GM19395 (cell line): ENCODE results near the gene KMT2A.
A peak's percentile ranks its signal among the peaks of the same experiment; 100 is the strongest.
"Not testable (repeated sequence)": the region's sequence is repeated elsewhere in the genome, so short reads cannot be mapped to it uniquely, and the experiment has no call there.

Source experiments
- ATAC-seq: cut with Tn5 transposase; IDR thresholded peaks from one replicate; pipeline ENCODE4 v1.9.1; 2021; ENCODE audit warnings: mild to moderate bottlenecking, moderate library complexity; ENCODE audit not compliant: unreplicated experiment

Gene KMT2A

DNA sequence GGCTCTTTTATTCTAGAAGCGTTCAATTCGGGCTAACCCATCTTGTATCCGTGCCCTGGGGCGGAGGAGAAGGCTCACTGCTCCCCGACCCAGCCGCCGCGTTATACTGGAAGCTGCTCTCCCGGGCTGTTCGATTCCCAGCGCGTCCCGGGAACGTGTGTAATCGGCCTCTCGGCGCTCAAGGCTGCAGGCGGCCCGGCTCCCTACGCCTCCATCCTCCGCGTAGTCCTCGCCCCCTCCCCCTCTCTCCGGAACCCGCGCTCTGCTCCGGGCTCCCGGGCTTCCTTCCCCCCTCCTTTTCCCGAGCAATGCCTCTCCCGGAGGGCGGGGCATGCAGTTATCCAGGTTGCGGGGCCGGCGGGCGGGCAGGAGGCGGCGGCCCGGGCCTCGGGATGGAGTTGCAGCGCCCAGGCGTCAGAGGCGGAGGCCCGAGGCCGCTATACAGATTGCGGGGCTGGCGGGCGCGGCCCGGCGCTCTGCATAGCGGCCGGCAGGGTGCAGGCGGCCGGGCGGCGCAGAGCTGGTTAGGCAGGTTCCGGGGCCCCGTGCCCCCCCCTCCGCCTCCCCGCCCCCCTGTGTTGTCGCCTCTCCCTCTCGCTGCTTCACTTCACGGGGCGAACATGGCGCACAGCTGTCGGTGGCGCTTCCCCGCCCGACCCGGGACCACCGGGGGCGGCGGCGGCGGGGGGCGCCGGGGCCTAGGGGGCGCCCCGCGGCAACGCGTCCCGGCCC is at the start of gene KMT2A:
TSS of gene KMT2A (plus strand) at position 600 of the 732 bp plus-strand sequence. CDS start at position 621, 21 bp downstream.
- peak; percentile 42 for ATAC-seq

DNA sequence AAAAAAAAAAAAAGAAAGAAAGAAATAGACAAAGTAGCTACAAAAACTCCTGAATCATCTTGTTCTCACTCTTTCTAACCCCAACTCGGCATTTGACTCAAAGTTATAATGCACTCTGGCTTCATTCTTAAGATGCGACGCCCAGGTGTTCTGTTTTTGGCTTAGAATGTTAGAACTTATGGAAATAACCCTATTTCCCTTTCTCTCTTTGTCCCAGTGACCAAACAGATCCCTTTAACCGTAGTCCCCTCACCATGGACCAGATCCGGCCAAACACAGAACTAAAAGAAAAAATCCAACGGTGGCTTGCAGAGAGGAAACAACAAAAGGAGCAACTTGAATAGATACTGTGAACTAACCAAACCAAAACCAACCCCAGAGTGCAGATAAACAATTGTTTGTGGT is 40.2 kb upstream of the KMT2A start:
- ATAC-seq, result no peak

DNA sequence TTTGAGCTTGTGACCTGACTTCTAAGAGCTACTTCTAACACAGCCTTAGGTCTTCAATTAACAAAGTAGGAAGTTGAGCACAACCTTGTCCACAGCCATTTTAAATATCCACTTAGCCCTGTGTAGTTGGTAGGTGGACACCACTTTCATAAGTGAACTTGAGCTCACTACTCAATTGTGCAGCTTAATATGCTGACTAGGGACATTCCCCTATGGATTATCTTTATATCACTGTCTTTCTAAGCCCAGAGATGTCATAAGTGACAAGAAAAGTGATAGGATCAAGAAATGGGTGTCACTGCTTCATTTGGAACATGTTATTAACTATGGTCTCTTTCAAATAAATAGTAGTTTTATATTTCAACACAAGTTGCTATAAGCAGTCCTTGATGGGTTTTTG is 38.8 kb upstream of the KMT2A start:
- ATAC-seq, result no peak

DNA sequence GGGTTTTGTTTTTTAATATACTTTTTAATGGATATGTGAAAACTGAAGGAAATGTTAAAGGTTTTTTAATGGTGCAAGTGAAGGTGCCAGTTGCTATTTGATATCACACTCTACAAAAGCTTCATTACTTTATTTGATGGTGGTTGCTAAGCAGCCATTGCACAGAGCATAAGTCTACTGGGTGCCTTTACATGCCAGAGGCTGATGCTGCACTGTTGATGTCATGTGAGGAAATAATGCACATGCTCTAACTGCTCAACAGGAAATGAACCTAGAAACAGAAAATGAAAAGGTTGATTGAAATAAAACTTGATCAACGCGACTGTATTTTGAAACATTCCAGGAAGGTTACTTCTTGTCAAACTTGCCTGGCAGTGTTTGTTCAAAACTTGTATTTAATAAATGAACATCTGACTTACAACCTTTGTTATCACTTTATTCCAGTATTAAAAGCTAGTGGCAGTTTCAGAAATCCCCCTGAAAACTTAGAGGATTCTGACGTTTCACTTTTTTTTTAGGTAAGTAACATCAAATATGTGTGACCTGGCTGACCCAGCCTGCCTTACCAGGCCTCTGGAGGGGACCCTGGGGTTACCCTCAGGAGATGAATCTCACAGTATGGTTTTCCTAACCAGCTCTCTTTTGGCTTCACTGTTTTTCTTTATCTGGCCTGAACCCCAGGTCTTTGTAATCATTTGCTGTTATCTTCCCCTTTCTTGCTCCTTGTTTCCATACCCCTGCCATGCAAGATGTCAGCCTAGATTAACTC is 37.3 kb upstream of the KMT2A start:
- ATAC-seq, result no peak

- ATAC-seq, result peak; percentile 64
Observed at GRCh38 chr11:118401151-118401879, 35.0 kb upstream of the KMT2A start, which contains the start of gene ATP5MG. TSS of gene ATP5MG (plus strand) at chr11:118401606. CDS start at chr11:118401666, 60 bp downstream.

DNA sequence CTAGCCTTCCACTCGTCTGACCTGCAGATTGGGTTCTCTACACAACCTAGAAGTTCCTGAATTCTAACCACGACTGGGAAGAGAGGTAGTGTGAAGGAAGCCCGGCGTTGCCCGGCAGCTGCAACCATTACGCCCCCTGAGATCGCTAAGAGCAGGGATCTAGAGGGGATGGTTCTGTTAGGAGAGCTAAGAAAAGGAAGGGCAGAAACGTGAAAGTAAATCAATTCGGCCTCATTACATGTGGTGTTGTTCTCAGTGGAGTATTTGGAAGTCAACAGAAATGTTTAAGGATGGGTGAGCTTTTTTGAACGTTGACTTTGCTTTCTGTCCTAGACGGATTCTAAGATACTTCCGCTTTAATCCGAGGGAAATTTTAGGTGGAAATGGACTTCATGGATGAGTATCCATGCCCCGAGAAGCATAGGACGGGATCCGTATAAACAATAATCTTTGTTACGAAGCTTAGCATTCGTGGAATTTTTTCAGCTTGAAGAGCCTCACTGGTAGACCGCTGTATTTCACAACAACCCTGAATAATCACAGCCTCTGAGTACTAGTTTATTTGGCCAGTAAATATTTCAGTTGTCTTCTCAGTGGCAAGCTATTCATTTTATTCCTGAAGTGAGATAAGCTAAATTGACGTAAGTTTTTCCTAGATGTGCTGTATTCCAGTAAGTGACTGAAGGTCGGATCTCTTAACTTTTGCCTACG is 34.3 kb upstream of the KMT2A start:
- ATAC-seq, result peak; percentile 22

GRCh38 chr11:118402594-118402993 is 33.7 kb upstream of the KMT2A start:
- not testable (repeated sequence) for ATAC-seq

- no peak for ATAC-seq
Observed at GRCh38 chr11:118406599-118407166, 29.6 kb upstream of the KMT2A start.

DNA sequence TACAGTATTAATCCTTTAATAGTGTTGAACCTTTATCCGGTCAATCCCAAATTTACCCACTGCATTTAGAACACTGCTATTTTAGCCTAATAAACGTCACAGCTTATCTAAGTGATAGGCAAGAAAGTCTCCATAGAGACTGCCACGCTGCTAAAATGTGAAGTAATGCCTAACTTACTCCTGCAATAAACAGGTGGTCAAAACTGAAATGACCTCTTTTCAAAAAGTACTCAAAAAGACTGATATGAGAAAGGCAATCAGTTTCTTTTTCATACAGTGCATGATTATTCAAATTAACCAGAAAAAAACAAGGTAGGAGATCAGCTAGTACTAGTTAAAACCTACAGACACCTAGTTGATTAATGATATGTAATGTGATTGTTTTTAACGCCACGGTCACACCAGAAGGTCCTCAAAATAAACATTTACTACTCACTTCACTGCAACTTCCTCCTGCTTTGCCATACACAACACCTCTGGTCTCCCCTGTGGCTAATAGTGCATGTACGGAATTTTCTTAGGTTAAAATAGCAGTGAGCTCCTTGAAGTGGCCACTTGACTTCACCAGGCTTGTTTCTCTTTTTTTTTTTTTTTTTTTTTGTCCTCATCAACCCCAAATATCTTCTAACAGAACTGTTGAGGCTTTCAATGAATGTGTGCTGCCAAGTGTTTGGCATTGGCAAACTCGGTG is 26.1 kb upstream of the KMT2A start:
- no peak for ATAC-seq

DNA sequence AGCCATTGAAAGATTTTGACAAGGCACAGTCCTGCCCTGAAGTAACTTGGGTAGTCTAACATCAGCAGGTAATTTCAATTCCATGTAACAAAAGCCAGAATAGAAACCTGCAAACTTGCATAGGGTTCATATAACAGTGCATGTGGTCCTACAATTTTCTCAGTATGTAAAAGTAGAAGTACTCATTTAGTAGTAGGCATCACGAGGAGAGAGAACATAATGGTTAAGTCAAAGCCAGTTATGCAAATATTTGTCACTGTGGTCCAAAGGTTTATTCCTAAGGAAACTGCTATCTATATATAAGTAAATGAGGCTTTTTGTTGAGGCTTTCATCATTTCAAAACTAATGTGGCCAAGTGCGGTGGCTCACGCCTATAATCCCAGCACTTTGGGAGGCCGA is 24.8 kb upstream of the KMT2A start:
- no peak for ATAC-seq

DNA sequence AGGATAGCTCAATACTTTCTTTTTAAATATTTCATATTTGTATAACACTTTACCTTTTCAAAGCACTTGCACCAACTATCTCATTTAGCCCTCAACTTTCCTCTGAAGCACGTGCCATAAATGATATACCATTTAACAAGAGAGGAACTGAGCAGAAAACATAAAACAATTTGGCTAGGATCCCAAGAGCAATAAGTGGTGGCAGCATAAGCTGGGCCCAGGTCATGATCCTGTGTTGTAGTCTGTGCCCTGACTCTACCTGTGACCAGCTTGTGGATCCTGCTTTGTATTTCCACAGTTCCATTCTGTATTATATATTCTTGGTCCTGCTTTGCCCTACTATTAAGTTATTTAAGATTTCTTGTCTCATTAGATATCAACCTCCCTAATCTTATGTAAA is 23.4 kb upstream of the KMT2A start:
- no peak for ATAC-seq

DNA sequence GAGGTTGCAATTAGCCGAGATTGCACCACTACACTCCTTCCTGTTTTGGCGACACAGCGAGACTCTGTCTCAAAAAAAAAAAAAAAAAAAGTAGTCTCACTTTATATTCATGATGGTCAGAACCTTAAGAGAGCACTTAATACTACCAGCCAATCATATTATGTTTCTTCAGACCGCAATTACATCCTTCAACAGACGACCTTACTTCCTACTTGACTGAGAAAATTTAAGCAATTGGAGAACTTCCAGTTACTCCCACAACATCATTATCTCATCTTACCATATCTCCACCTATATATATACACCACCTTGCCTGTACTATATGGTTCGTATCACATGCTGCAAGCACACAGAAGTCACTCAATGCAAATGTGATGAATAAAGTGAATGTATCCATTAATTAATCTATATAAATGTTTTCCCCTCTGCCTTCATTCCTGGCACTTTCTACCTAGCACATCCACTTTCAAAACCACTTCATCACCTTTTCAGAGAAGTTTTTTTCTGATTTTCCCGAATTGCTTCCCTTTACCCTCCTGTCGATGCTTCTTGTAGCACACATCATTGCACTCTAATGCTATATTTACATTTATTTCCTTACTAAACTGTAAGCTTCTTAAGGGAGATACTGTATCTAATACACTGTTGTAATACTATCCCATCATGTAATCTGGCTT is 21.1 kb upstream of the KMT2A start:
- ATAC-seq, result no peak

- no peak for ATAC-seq
Observed at GRCh38 chr11:118415739-118416068, 20.6 kb upstream of the KMT2A start.

DNA sequence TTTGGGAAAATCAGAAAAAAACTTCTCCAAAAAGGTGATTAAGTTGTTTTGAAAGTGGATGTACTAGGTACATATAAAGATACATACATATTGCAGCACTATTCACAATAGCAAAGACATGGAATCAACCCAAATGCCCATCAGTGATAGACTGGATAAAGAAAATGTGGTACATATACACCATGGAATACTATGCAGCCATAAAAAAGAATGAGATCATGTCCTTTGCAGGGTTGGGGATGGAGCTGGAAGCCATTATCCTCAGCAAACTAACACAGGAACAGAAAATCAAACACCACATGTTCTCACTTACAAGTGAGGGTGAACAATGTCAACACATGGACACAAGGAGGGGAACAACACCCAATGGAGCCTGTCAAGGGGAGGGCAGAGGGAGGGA is 19.4 kb upstream of the KMT2A start:
- not testable (repeated sequence) for ATAC-seq

DNA sequence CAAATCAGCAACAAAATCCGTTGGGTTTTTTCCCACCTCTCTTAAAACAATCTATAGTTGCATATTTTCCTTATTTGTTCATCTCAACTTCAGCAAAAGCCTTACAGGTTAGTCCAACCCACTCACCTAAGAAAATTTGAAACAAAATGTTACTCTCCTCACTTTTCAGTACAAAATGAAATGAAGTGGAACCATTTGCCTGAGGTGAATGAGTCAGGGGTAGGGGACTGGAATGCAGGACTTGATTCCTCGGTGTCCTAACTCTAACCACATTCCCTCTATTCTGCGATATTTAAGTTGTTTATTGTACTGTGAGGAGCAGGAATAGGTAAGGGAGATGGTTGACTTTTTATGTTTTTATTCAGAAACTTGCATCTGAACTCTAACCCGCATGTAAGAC is 18.5 kb upstream of the KMT2A start:
- ATAC-seq, result no peak

- ATAC-seq, result no peak
Observed at GRCh38 chr11:118418766-118419165, 17.5 kb upstream of the KMT2A start.

GRCh38 chr11:118427707-118428106 is 8.6 kb upstream of the KMT2A start:
- ATAC-seq, result no peak

GRCh38 chr11:118430956-118431355 is 5.3 kb upstream of the KMT2A start:
- ATAC-seq, result no peak

- ATAC-seq, result no peak
Observed at GRCh38 chr11:118434123-118434552, 2.2 kb upstream of the KMT2A start.
